VCaP (cell line): ENCODE results near the gene ZNF514.

ENCODE experiments used
- H3K27ac ChIP-seq: fragments of 450-650 bp; 2 replicates; pipeline ENCODE4 v1.5.1; 2017
- TF ChIP-seq, protein P1 (sequence below): fragments of 450-650 bp; conservative IDR thresholded peaks from 2 replicates; pipeline ENCODE4 v1.5.1; 2017; ENCODE audit warnings: mild to moderate bottlenecking, moderate library complexity

The ZNF514 gene

GRCh38 chr2:95122197-95122551, 37.5 kb downstream of the ZNF514 start:
- TF ChIP-seq, protein P1, sequence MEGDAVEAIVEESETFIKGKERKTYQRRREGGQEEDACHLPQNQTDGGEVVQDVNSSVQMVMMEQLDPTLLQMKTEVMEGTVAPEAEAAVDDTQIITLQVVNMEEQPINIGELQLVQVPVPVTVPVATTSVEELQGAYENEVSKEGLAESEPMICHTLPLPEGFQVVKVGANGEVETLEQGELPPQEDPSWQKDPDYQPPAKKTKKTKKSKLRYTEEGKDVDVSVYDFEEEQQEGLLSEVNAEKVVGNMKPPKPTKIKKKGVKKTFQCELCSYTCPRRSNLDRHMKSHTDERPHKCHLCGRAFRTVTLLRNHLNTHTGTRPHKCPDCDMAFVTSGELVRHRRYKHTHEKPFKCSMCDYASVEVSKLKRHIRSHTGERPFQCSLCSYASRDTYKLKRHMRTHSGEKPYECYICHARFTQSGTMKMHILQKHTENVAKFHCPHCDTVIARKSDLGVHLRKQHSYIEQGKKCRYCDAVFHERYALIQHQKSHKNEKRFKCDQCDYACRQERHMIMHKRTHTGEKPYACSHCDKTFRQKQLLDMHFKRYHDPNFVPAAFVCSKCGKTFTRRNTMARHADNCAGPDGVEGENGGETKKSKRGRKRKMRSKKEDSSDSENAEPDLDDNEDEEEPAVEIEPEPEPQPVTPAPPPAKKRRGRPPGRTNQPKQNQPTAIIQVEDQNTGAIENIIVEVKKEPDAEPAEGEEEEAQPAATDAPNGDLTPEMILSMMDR: no peak
- H3K27ac ChIP-seq: peak overlapping the region; percentile 95

GRCh38 chr2:95121407-95122196, 38.0 kb downstream of the ZNF514 start, which contains the start of gene MRPS5:
Gene MRPS5, minus strand, starts transcription at chr2:95121808. Its CDS starts 17 bp downstream, at chr2:95121791.
- H3K27ac ChIP-seq: peak within 1 kb of the TSS; percentile 95
- TF ChIP-seq, protein P1: peak; percentile 22

- TF ChIP-seq, protein P1: no peak
- peak overlapping the region; percentile 95 for H3K27ac ChIP-seq
Observed at GRCh38 chr2:95121093-95121406, 38.6 kb downstream of the ZNF514 start.

DNA sequence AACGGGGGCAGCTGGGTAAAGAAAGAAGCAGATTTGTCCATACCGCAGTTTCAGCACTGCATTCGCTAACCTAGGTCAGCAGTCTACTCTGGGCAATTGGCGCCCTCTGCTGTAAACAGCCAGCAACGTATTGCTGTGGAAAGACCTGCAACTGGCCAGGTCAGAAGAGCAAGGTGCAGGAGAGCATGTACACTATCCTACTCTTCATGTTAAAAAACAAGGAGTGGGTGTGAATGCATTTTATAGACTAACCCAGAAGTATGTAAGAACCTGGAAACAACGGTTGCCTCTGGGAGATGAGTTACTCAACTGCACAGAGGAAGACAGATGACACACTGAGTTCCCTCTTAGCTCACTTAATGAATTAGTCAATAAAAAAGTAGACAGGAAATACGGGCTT, 44.2 kb downstream of the ZNF514 start:
- TF ChIP-seq, protein P1: peak; percentile 90
- H3K27ac ChIP-seq: no peak overlapping the region

- H3K27ac ChIP-seq: no peak overlapping the region
- TF ChIP-seq, protein P1: no peak
Observed at GRCh38 chr2:95113464-95113863, 46.2 kb downstream of the ZNF514 start.

GRCh38 chr2:95110395-95110794, 49.3 kb downstream of the ZNF514 start:
- no peak overlapping the region for H3K27ac ChIP-seq
- TF ChIP-seq, protein P1: no peak

- TF ChIP-seq, protein P1: no peak
- no peak overlapping the region for H3K27ac ChIP-seq
Observed at GRCh38 chr2:95109260-95109659, 50.4 kb downstream of the ZNF514 start.
